ENCODE results near the gene NPAS2.

DNA sequence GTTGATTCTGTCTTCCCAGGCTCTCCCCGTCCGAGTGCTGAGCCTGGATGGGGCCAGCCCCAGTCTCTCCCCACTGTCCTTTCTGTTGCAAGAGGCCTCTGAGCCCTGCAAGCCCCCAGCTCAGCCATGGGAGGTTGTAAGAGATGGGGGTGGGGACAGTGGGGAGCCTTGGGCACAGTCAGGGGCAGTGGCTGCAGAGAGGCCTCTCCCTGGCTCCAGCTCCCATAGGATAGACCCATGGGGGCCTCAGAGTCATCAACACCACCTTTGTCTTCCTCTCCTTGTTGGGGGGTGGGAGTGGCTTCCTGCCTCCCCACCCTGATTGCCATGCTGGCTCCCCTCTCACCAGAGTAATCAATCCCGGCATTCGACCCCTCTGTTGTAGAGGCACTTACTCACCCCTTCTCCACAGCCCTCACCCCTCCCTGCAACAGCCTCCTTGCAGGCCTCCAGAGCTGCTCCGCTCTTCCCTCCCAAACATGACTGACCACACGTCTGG lies 37.5 kb upstream of the NPAS2 start:
- TF ChIP-seq, protein P1, sequence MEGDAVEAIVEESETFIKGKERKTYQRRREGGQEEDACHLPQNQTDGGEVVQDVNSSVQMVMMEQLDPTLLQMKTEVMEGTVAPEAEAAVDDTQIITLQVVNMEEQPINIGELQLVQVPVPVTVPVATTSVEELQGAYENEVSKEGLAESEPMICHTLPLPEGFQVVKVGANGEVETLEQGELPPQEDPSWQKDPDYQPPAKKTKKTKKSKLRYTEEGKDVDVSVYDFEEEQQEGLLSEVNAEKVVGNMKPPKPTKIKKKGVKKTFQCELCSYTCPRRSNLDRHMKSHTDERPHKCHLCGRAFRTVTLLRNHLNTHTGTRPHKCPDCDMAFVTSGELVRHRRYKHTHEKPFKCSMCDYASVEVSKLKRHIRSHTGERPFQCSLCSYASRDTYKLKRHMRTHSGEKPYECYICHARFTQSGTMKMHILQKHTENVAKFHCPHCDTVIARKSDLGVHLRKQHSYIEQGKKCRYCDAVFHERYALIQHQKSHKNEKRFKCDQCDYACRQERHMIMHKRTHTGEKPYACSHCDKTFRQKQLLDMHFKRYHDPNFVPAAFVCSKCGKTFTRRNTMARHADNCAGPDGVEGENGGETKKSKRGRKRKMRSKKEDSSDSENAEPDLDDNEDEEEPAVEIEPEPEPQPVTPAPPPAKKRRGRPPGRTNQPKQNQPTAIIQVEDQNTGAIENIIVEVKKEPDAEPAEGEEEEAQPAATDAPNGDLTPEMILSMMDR (conservative IDR thresholded peaks at IDR 0.05) = no peak
- no peak for TF ChIP-seq EZH2 (IDR thresholded peaks at IDR 0.05; ENCODE audit: low read depth)

All from PC-9 (cell line).